ENCODE measurements around the gene OTOG. TPM values are rescaled to one million over a fixed set of nuclear protein-coding genes. Genes with fewer than 3 reads are reported as not detected.

Gene OTOG
- total RNA-seq, 1 donor from 2014 or later, result not detected

GRCh38 chr11:17588721-17589120, 41.7 kb downstream of the OTOG start:
- no peak for ATAC-seq

- no peak for ATAC-seq
Measured at GRCh38 chr11:17590463-17590862, 43.4 kb downstream of the OTOG start.

- ATAC-seq, result peak; percentile 70
Measured at GRCh38 chr11:17591293-17591692, 44.2 kb downstream of the OTOG start.

GRCh38 chr11:17593466-17594245, 46.6 kb downstream of the OTOG start:
- no peak for ATAC-seq

GRCh38 chr11:17594686-17595192, 47.7 kb downstream of the OTOG start:
- ATAC-seq, result no peak

- no peak for ATAC-seq
Measured at GRCh38 chr11:17595526-17596309, 48.7 kb downstream of the OTOG start.

- no peak for ATAC-seq
Measured at GRCh38 chr11:17596310-17596669, 49.2 kb downstream of the OTOG start.

GRCh38 chr11:17596711-17597110, 49.7 kb downstream of the OTOG start:
- ATAC-seq, result no peak

GRCh38 chr11:17597770-17598169, 50.7 kb downstream of the OTOG start:
- no peak for ATAC-seq

- ATAC-seq, result peak; percentile 83
Measured at GRCh38 chr11:17598700-17599459, 51.8 kb downstream of the OTOG start.

GRCh38 chr11:17599460-17599925, 52.4 kb downstream of the OTOG start:
- ATAC-seq, result no peak

GRCh38 chr11:17600316-17601255, 53.5 kb downstream of the OTOG start:
- no peak for ATAC-seq

GRCh38 chr11:17601256-17601671, 54.2 kb downstream of the OTOG start:
- ATAC-seq, result no peak

GRCh38 chr11:17601676-17602075, 54.6 kb downstream of the OTOG start:
- no peak for ATAC-seq

GRCh38 chr11:17602105-17603001, 55.3 kb downstream of the OTOG start:
- no peak for ATAC-seq

- ATAC-seq, result no peak
Measured at GRCh38 chr11:17603056-17603825, 56.2 kb downstream of the OTOG start.

GRCh38 chr11:17604201-17604914, 57.3 kb downstream of the OTOG start:
- no peak for ATAC-seq

- no peak for ATAC-seq
Measured at GRCh38 chr11:17604915-17605233, 57.8 kb downstream of the OTOG start.

- no peak for ATAC-seq
Measured at GRCh38 chr11:17605651-17606122, 58.6 kb downstream of the OTOG start.
